Mesendoderm (in vitro differentiated cells): ENCODE results near the gene ODAD3.

ENCODE experiments used
- DNase-seq: peaks from one replicate; pipeline ENCODE4 v3.0.0; 2013
- H2AK5ac ChIP-seq: 2 replicates; pipeline ENCODE4 v1.6.1; 2013; ENCODE audit warnings: low read length, inconsistent platforms
- H2BK120ac ChIP-seq: 2 replicates; pipeline ENCODE4 v1.6.1; 2013; ENCODE audit warnings: low read depth, mild to moderate bottlenecking, low read length, moderate library complexity, mixed read lengths
- H2BK15ac ChIP-seq: replicated peaks from 2 replicates; pipeline ENCODE4 v1.6.1; 2013; ENCODE audit warnings: low read depth, mild to moderate bottlenecking, moderate library complexity
- H2BK5ac ChIP-seq: 2 replicates; pipeline ENCODE4 v1.6.1; 2013; ENCODE audit warnings: low read length, inconsistent platforms
- H3K18ac ChIP-seq: 2 replicates; pipeline ENCODE4 v1.6.1; 2013; ENCODE audit warnings: mild to moderate bottlenecking, low read length, mixed read lengths
- H3K23ac ChIP-seq: one replicate; pipeline ENCODE4 v1.6.1; 2013; ENCODE audit warnings: low read length
- H3K27ac ChIP-seq: 2 replicates; pipeline ENCODE4 v1.5.1; 2013; ENCODE audit warnings: low read depth, mild to moderate bottlenecking, inconsistent platforms, low read length, moderate library complexity
- H3K27me3 ChIP-seq: 2 replicates; pipeline ENCODE4 v1.6.1; 2013; ENCODE audit warnings: low read length, control low read depth, mild to moderate bottlenecking, inconsistent platforms; ENCODE audit not compliant: insufficient read depth, poor library complexity
- H3K36me3 ChIP-seq: 2 replicates; pipeline ENCODE4 v1.6.1; 2013; ENCODE audit warnings: low read length, inconsistent platforms; ENCODE audit not compliant: control insufficient read depth, insufficient read depth
- H3K4ac ChIP-seq: one replicate; pipeline ENCODE4 v1.6.1; 2013; ENCODE audit warnings: low read depth, mild to moderate bottlenecking, low read length, moderate library complexity
- H3K4me1 ChIP-seq: 2 replicates; pipeline ENCODE4 v1.6.1; 2013; ENCODE audit warnings: low read depth, low read length, inconsistent platforms; ENCODE audit not compliant: control insufficient read depth
- H3K4me2 ChIP-seq: 2 replicates; pipeline ENCODE4 v1.6.1; 2013; ENCODE audit warnings: low read length
- H3K4me3 ChIP-seq: 2 replicates; pipeline ENCODE4 v1.5.1; 2013; ENCODE audit warnings: mild to moderate bottlenecking, low read length
- H3K56ac ChIP-seq: one replicate; pipeline ENCODE4 v1.6.1; 2013; ENCODE audit warnings: low read length
- H3K79me1 ChIP-seq: 2 replicates; pipeline ENCODE4 v1.6.1; 2013; ENCODE audit warnings: low read length, inconsistent platforms
- H3K79me2 ChIP-seq: 2 replicates; pipeline ENCODE4 v1.6.1; 2013; ENCODE audit warnings: mild to moderate bottlenecking, low read length; ENCODE audit not compliant: control insufficient read depth, insufficient read depth
- H3K9ac ChIP-seq: 2 replicates; pipeline ENCODE4 v1.6.1; 2013; ENCODE audit warnings: low read length, inconsistent platforms
- H4K5ac ChIP-seq: one replicate; pipeline ENCODE4 v1.6.1; 2013; ENCODE audit warnings: low read length
- H4K8ac ChIP-seq: one replicate; pipeline ENCODE4 v1.6.1; 2013; ENCODE audit warnings: low read depth, mild to moderate bottlenecking, control low read depth, low read length, moderate library complexity
- WGBS: extraction: QIAGEN DNeasy Blood & Tissue Kit; methylation state at CpG from one replicate; pipeline ENCODE4 v1.1.7; 2013; ENCODE audit warnings: low lambda C conversion rate, missing lambda C conversion rate; ENCODE audit not compliant: insufficient coverage; ENCODE audit errors: extremely low coverage; 5-methylcytosine and 5-hydroxymethylcytosine counted together

The ODAD3 gene

GRCh38 chr19:11447347-11448262 is 12.7 kb upstream of the ODAD3 start:
- H2AK5ac ChIP-seq, result no peak overlapping the region
- no peak overlapping the region for H2BK5ac ChIP-seq
- H3K79me2 ChIP-seq, result no peaks in the 10 kb centered on the region
- no peak overlapping the region for H4K8ac ChIP-seq
- no peak overlapping the region for H4K5ac ChIP-seq
- no peaks in the 10 kb centered on the region for H3K79me1 ChIP-seq
- H2BK15ac ChIP-seq, result no peak overlapping the region
- WGBS, result no CpG with 5 or more reads among the region's 35 CpGs
- no peak overlapping the region for H3K18ac ChIP-seq
- no peak overlapping the region for H3K23ac ChIP-seq
- H3K27me3 ChIP-seq, result no peaks in the 10 kb centered on the region
- no peak overlapping the region for H3K4me3 ChIP-seq
- H3K4me2 ChIP-seq, result no peak overlapping the region
- no peak overlapping the region for H3K27ac ChIP-seq
- peaks cover 7% of the 10 kb centered on the region for H3K36me3 ChIP-seq
- DNase-seq, result no peak
- H2BK120ac ChIP-seq, result no peak overlapping the region
- H3K4me1 ChIP-seq, result no peaks in the 10 kb centered on the region
- no peak overlapping the region for H3K56ac ChIP-seq
- H3K9ac ChIP-seq, result no peak overlapping the region
- H3K4ac ChIP-seq, result no peak overlapping the region

- Histone ChIP-seq H3K79me1 (peaks cover under 1% of the 10 kb centered on the region), H2BK15ac (no peak overlapping the region), H4K5ac (no peak overlapping the region), H3K27me3 (no peaks in the 10 kb centered on the region), H3K18ac (no peak overlapping the region), H3K9ac (no peak overlapping the region), H3K36me3 (peaks cover 9% of the 10 kb centered on the region), H3K27ac (no peak overlapping the region), H3K79me2 (no peaks in the 10 kb centered on the region), H3K4me1 (no peaks in the 10 kb centered on the region), H3K4ac (no peak overlapping the region), H3K4me2 (no peak overlapping the region), H3K56ac (no peak overlapping the region), H2BK5ac (no peak overlapping the region), H2BK120ac (no peak overlapping the region), H4K8ac (no peak overlapping the region), H3K23ac (no peak overlapping the region), H3K4me3 (no peak overlapping the region), H2AK5ac (no peak overlapping the region)
- peak; percentile 56 for DNase-seq
- no CpG with 5 or more reads among the region's 23 CpGs for WGBS
Measured at GRCh38 chr19:11446652-11447301, 11.9 kb upstream of the ODAD3 start.

- Histone ChIP-seq H4K8ac (no peak overlapping the region), H3K23ac (no peak overlapping the region), H4K5ac (no peak overlapping the region), H3K56ac (no peak overlapping the region), H2AK5ac (no peak overlapping the region), H3K4ac (no peak overlapping the region), H3K79me1 (peaks cover 2% of the 10 kb centered on the region), H2BK15ac (no peak overlapping the region), H3K4me1 (no peaks in the 10 kb centered on the region), H3K79me2 (no peaks in the 10 kb centered on the region), H3K18ac (no peak overlapping the region), H2BK5ac (no peak overlapping the region), H3K9ac (no peak overlapping the region), H2BK120ac (no peak overlapping the region), H3K4me2 (no peak overlapping the region), H3K36me3 (peaks cover 13% of the 10 kb centered on the region), H3K27me3 (no peaks in the 10 kb centered on the region), H3K4me3 (no peak overlapping the region), H3K27ac (no peak overlapping the region)
- no peak for DNase-seq
- no CpG with 5 or more reads among the region's 14 CpGs for WGBS
Measured at GRCh38 chr19:11446271-11446651, 11.3 kb upstream of the ODAD3 start.

GRCh38 chr19:11445141-11445540 is 10.2 kb upstream of the ODAD3 start:
- H4K5ac ChIP-seq, result no peak overlapping the region
- H3K18ac ChIP-seq, result no peak overlapping the region
- no peak for DNase-seq
- no peak overlapping the region for H2BK120ac ChIP-seq
- no peak overlapping the region for H2AK5ac ChIP-seq
- H3K9ac ChIP-seq, result no peak overlapping the region
- H4K8ac ChIP-seq, result no peak overlapping the region
- H3K56ac ChIP-seq, result no peak overlapping the region
- no peaks in the 10 kb centered on the region for H3K27me3 ChIP-seq
- H3K4me3 ChIP-seq, result no peak overlapping the region
- peaks cover 2% of the 10 kb centered on the region for H3K79me1 ChIP-seq
- WGBS, result no CpG with 5 or more reads among the region's 13 CpGs
- no peak overlapping the region for H3K23ac ChIP-seq
- no peaks in the 10 kb centered on the region for H3K4me1 ChIP-seq
- H3K79me2 ChIP-seq, result no peaks in the 10 kb centered on the region
- H3K4me2 ChIP-seq, result no peak overlapping the region
- H3K27ac ChIP-seq, result no peak overlapping the region
- H3K36me3 ChIP-seq, result peaks cover 15% of the 10 kb centered on the region
- H2BK5ac ChIP-seq, result no peak overlapping the region
- no peak overlapping the region for H3K4ac ChIP-seq
- no peak overlapping the region for H2BK15ac ChIP-seq

GRCh38 chr19:11444059-11444458 is 9.1 kb upstream of the ODAD3 start:
- Histone ChIP-seq H3K4me2 (no peak overlapping the region), H2BK5ac (no peak overlapping the region), H2BK120ac (no peak overlapping the region), H3K27ac (no peak overlapping the region), H3K36me3 (peaks cover 15% of the 10 kb centered on the region), H3K9ac (no peak overlapping the region), H2BK15ac (no peak overlapping the region), H4K8ac (no peak overlapping the region), H3K79me1 (peaks cover 2% of the 10 kb centered on the region), H3K23ac (no peak overlapping the region), H4K5ac (no peak overlapping the region), H3K79me2 (no peaks in the 10 kb centered on the region), H3K4me1 (no peaks in the 10 kb centered on the region), H3K4me3 (no peak overlapping the region), H3K56ac (no peak overlapping the region), H2AK5ac (no peak overlapping the region), H3K18ac (no peak overlapping the region), H3K4ac (no peak overlapping the region), H3K27me3 (no peaks in the 10 kb centered on the region)
- WGBS, result no CpG with 5 or more reads among the region's 5 CpGs
- DNase-seq, result no peak
